Ovary (tissue), 10 donors: ENCODE data around the gene CAMP. TPM values are rescaled to one million over a fixed set of nuclear protein-coding genes. Genes with fewer than 3 reads are reported as not detected.

Experiments used
- DNase-seq, 5 donors: peaks; one replicate each; pipeline ENCODE4 v3.0.0-alpha.2; 2019 to 2020
- H3K27ac ChIP-seq, 2 donors: fragments of 200-600 bp; one replicate each; pipeline versions ENCODE4 v1.5.1 to v1.8.0; 2019 to 2022
- H3K27me3 ChIP-seq: fragments of 200-600 bp; one replicate; pipeline ENCODE4 v1.8.0; 2022
- H3K36me3 ChIP-seq: fragments of 200-600 bp; sonication (generic); one replicate; pipeline ENCODE4 v1.5.1; 2019
- H3K4me1 ChIP-seq: one replicate; pipeline ENCODE4 v1.8.1; 2013; ENCODE audit warnings: mild to moderate bottlenecking, moderate library complexity; ENCODE audit not compliant: insufficient read depth
- H3K4me3 ChIP-seq: fragments of 200-600 bp; sonication (generic); one replicate; pipeline ENCODE4 v1.5.1; 2017
- H3K9me3 ChIP-seq, 2 donors: fragments of 200-600 bp in 1 of 2; sonication (generic) in 1 of 2; one replicate each; pipeline versions ENCODE4 v1.5.1 to v1.8.1; 2013 to 2019; ENCODE audit warnings: mild to moderate bottlenecking in 1 of 2, moderate library complexity in 1 of 2
- EP300 ChIP-seq: sonication (generic); formaldehyde crosslinking; IDR thresholded peaks from one replicate; pipeline ENCODE4 v1.6.1; 2017; ENCODE audit warnings: antibody characterized with exemption
- POLR2A ChIP-seq: fragments of 450-650 bp; IDR thresholded peaks from one replicate; pipeline ENCODE4 v1.6.1; 2017; ENCODE audit warnings: antibody characterized with exemption, mild to moderate bottlenecking, moderate library complexity
- WGBS, 3 donors: extraction: QIAGEN DNeasy Blood & Tissue Kit in 1 of 3; methylation state at CpG; one replicate each; pipeline versions ENCODE4 v1.1.5 to v1.1.7; 2013 to 2017; 5-methylcytosine and 5-hydroxymethylcytosine counted together
- intact Hi-C, 4 donors: fragments of 100-400 bp; cut with DNase I; formaldehyde crosslinking; loops; one replicate each; pipeline versions ENCODE4 v1.11.0 to v1.15.1; 2022 to 2023
- long read RNA-seq, 3 donors: library from polyadenylated mRNA in 2 of 3; unstranded in 2 of 3; transcript quantifications; one replicate each; pipeline ENCODE4 v2.0.0 and lab custom pipeline, GENCODE V29; 2021 to 2026
- polyA plus RNA-seq, 2 donors: library from polyadenylated mRNA; stranded (reverse); fragments of 200-250 nt in 1 of 2; fragments of 350-450 nt in 1 of 2; fragmentation: Illumina TruSeq in 1 of 2; extraction: RNeasy Lipid Tissue Mini Kit (QIAGEN cat#74804) in 1 of 2; gene quantifications; one replicate each; pipeline ENCODE4 v1.2.3, GENCODE V29; 2013 to 2014
- total RNA-seq, 7 donors: library from RNA; depleted of rRNA in 2 of 7; stranded (reverse); fragments of >200 nt in 2 of 7; fragmentation: NEBNext Ultra II Directional in 3 of 7; extraction: Animal tissue kit (Norgen Biotek cat#: 25700) in 3 of 7; gene quantifications; one replicate each; pipeline versions ENCODE4 v1.1.0 to v1.2.4, GENCODE V29; 2016 to 2023
- TF ChIP-seq, protein P1 (sequence below), 3 donors: fragments of 450-650 bp in 2 of 3; fragments of 200-600 bp in 1 of 3; IDR thresholded peaks; one replicate each; pipeline versions ENCODE4 v1.5.1 to v1.8.0; 2016 to 2022; ENCODE audit warnings: antibody characterized with exemption in 3 of 3, mild to moderate bottlenecking in 1 of 3
- donor health status: DM: no; HTN: no; CAD: no; lungs with moderate emphysema.
- donor health status: DM: no; HTN: no; CAD: no.
- donor health status: Bipolar disorder and iron deficiency.
- donor health status: DM: yes; HTN: yes; CAD: no.
- donor health status: DM: no; HTN: no; CAD: no.
- donor health status: DM: yes; HTN: yes; CAD: no.

The CAMP gene, protein sequence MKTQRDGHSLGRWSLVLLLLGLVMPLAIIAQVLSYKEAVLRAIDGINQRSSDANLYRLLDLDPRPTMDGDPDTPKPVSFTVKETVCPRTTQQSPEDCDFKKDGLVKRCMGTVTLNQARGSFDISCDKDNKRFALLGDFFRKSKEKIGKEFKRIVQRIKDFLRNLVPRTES
- total RNA-seq (1 to 10 TPM in 1 of 7 donors, not detected in 6; 1.1 TPM), polyA plus RNA-seq (under 1 TPM in 1 of 2 donors, not detected in 1; 0.12 TPM)
- long read RNA-seq, donor 1: 0 reads
- long read RNA-seq, donor 2, partial matches to known transcripts: 0 of 4 reads
- long read RNA-seq, donor 2, other reads (novel, unspliced or antisense): 0 of 4 reads
- long read RNA-seq, donor 3, partial matches to known transcripts: 0 of 1 reads
- long read RNA-seq, donor 3, other reads (novel, unspliced or antisense): 0 of 1 reads

DNA sequence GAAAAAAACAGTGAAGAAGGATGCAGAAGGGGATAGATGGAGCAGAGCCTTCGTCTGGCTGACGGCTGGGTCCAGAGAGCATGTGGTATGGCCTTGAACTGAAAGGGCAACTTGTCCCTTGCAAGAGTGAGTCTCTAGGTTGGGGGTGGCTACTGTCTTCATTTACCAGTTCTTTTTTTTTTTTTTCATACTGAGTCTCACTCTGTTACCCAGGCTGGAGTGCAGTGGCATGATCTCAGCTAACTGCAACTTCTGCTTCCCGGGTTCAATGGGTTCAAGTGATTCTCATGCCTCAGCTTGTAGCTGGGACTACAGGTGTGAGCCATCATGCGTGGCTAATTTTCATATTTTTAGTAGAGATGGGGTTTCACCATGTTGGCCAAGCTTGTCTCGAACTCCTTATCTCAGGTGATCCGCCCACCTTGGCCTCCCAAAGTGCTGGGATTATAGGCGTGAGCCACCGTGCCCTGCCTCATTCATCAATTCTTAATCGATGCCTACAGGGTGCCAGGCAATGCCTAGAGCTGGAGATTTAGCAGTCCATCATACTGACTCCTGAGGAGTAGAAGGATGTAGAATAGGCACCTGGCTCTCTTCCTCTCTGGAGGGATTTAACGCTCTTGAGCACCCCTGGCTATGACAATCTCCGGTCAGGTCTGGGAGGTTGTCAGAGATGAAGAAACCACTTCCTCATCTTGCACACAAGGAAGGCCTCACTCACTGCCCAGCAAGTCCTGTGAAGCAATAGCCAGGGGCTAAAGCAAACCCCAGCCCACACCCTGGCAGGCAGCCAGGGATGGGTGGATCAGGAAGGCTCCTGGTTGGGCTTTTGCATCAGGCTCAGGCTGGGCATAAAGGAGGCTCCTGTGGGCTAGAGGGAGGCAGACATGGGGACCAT lies at the start of gene CAMP:
TSS of gene CAMP (plus strand) at position 880 of the 898 bp plus-strand sequence. CDS start at position 897, 17 bp downstream.
- H3K4me1 ChIP-seq: peaks cover 12% of the 10 kb centered on the region
- DNase-seq: peak in 3 of 5 donors; percentile 46 to 63 (median 50)
- H3K9me3 ChIP-seq: no peaks in the 10 kb centered on the region
- H3K36me3 ChIP-seq: no peaks in the 10 kb centered on the region
- TF ChIP-seq POLR2A (no peak), EP300 (no peak)
- TF ChIP-seq, protein P1, sequence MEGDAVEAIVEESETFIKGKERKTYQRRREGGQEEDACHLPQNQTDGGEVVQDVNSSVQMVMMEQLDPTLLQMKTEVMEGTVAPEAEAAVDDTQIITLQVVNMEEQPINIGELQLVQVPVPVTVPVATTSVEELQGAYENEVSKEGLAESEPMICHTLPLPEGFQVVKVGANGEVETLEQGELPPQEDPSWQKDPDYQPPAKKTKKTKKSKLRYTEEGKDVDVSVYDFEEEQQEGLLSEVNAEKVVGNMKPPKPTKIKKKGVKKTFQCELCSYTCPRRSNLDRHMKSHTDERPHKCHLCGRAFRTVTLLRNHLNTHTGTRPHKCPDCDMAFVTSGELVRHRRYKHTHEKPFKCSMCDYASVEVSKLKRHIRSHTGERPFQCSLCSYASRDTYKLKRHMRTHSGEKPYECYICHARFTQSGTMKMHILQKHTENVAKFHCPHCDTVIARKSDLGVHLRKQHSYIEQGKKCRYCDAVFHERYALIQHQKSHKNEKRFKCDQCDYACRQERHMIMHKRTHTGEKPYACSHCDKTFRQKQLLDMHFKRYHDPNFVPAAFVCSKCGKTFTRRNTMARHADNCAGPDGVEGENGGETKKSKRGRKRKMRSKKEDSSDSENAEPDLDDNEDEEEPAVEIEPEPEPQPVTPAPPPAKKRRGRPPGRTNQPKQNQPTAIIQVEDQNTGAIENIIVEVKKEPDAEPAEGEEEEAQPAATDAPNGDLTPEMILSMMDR (IDR thresholded peaks at IDR 0.05): no peak
- H3K27me3 ChIP-seq: no peaks in the 10 kb centered on the region
- intact Hi-C loops: no loop called here
- WGBS, 3 donors: 85 to 89% (median 87%) methylated on average over 11 of the region's 11 CpGs
- no peak within 1 kb of the TSS for H3K4me3 ChIP-seq
- H3K27ac ChIP-seq: no peak within 1 kb of the TSS

DNA sequence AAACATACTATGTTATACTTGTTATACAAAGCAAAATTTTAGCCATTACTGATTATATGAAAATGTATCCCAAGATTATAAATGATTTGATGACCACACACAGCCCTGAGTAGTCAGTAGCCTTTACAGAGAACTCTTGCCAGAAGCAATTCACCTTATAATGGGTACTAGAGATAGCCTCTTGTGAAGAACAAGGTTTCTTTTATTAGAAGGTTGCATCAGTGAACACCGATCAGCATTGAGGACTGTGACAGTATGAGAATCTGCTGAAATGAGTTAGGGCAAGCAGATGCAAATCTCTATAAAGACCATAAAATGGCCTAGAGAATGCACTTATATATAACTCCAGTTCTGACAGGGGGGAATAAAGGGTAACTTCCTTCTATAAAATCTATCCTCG lies 45.2 kb upstream of the CAMP start:
- H3K4me1 ChIP-seq: peaks cover 6% of the 10 kb centered on the region
- no peak overlapping the region for H3K27ac ChIP-seq
- H3K27me3 ChIP-seq: no peaks in the 10 kb centered on the region
- WGBS, 3 donors: 92 to 96% (median 96%) methylated on average over 2 of the region's 2 CpGs
- DNase-seq: no peak
- TF ChIP-seq EP300: no peak
- TF ChIP-seq, protein P1 (IDR thresholded peaks at IDR 0.05): no peak
- TF ChIP-seq POLR2A: no peak
- H3K36me3 ChIP-seq: no peaks in the 10 kb centered on the region
- intact Hi-C loops: no loop called here
- H3K9me3 ChIP-seq: no peaks in the 10 kb centered on the region
- H3K4me3 ChIP-seq: no peak overlapping the region

DNA sequence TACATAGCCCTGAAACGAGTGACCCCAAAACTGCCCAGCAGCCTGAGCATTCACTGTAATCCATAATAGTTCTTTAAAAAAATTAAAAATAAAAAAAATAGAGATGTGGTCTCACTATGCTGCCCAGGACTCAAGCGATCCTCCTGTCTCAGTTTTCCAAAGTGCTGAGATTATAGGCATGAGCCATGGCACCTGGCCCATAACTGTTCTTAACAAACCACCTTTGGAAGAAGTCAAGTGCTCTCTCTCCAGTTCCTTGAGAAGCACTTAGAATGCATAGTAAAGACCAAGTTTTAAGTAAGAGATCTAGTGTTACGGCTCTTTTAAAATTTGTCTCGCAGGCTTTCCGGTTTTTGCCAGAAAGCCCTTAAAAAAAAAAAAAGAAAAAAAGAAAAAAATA lies 43.3 kb upstream of the CAMP start:
- peaks cover 8% of the 10 kb centered on the region for H3K4me1 ChIP-seq
- H3K36me3 ChIP-seq: no peaks in the 10 kb centered on the region
- DNase-seq: no peak
- intact Hi-C loops: no loop called here
- no peaks in the 10 kb centered on the region for H3K9me3 ChIP-seq
- 97 to 98% (median 97%) methylated on average over 5 of the region's 5 CpGs for WGBS, 3 donors
- H3K27me3 ChIP-seq: no peaks in the 10 kb centered on the region
- no peak overlapping the region for H3K27ac ChIP-seq
- no peak for TF ChIP-seq EP300
- TF ChIP-seq POLR2A: no peak
- no peak overlapping the region for H3K4me3 ChIP-seq

DNA sequence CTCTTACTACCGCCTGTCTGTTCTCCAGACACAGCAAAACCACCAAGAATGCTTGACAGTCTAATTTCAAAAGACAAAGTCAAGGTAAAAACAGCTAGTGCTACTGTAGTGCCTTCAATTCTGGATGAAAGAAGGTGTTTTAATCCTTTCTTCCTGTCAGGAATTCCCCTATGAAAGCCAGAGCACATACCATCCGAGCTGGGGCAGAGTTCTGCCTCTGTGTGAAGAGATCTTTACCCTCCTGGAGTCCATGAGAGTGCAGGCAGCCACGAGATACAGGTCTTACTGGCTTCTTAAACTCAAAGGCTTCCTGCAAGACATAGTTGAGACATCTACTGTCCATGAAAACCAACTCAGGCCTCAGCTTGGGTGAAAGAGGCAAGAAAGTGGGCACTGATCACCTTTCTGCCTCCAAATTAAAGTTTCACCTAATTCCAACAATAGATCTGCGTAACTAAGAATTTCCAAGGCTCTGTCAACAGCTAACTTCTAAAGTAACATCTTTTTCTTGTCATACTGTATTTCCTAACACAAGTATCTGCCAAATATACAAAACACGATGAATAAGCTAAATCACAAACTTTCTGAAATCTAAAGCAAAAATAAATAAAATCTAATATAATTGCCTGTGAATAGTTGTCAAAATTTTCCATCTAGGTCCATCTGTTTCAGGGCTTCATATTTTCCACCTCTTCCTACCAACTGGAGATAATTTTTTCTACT lies 42.6 kb upstream of the CAMP start:
- Histone ChIP-seq H3K4me1 (peaks cover 8% of the 10 kb centered on the region), H3K4me3 (no peak overlapping the region), H3K36me3 (no peaks in the 10 kb centered on the region), H3K9me3 (no peaks in the 10 kb centered on the region), H3K27me3 (no peaks in the 10 kb centered on the region), H3K27ac (peak overlapping the region in 1 of 2 donors; percentile 30)
- DNase-seq: no peak
- intact Hi-C loops: no loop called here
- WGBS, 3 donors: 63 to 85% (median 70%) methylated on average over 5 of the region's 5 CpGs
- TF ChIP-seq, protein P1 (IDR thresholded peaks at IDR 0.05): no peak
- TF ChIP-seq EP300: no peak
- TF ChIP-seq POLR2A: no peak
